GM18868 (cell line): ENCODE data around the gene CRACDL.
"Not testable (repeated sequence)": the region's sequence is repeated elsewhere in the genome, so short reads cannot be mapped to it uniquely, and the experiment has no call there.

Experiments used
- ATAC-seq: cut with Tn5 transposase; IDR thresholded peaks from one replicate; pipeline ENCODE4 v1.9.1; 2021; ENCODE audit warnings: mild to moderate bottlenecking, moderate library complexity; ENCODE audit not compliant: unreplicated experiment

The CRACDL gene

DNA sequence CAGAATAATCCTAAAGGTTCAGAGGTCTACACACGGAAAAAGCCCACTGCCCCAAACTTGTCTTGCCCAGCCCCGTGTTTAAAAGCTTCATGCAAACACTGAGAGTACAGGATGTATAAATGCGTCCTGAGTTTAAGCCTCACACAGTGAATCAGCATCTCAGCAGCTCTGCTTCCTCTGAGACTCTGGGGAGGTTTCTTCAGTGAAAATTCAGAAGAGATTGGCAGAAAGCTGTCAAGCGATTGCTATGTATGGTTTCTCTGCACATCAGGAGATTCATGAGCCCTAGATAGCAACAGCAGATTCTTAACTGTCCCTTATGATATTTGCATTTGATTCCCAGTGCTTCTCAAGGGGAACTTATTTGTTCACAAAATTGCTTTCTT is 27.1 kb downstream of the CRACDL start:
- no peak for ATAC-seq

DNA sequence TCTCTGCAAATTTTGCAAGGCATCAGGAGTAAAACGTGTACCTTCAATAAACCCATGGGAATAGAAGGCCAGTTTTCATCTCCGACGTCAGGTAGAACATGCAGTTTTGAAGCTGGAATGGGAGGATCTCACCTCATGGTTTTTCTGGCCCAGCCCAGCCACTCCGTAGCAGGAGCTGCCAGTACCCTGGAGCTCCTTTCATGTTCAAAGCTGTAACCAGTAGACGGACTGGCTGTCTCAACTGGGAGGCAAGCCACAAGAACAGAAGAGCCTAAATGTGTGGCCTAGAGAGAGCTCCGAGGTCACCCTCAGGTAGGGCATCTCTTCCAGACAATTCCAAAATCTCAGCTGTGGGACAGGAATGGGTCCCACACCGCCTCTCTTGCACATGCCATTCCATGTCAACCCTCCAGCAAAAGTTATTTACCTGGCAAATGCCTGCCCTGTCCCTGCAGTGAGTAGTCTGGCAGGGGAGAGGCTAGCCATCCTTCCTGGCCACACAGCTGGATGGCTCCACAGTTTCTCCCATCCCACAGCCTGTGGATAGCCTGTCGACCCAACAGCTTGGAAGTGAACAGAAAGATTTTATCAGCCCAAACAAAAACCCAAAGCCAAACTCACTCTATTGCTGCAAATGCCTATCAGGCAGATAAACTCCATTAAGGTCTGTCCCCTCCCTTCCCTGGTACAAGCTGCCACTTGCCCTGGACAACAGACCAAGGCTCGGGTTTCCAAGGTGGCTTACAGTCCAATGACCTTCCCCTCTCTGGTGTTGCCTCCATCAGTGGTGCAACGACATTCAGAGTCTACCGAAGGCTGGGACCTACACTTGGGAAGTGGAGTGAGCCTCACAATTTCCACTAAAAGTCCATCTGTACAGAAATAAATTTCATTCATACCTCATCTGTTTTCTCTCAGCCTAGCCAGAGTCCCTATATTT is 27.8 kb downstream of the CRACDL start:
- no peak for ATAC-seq

DNA sequence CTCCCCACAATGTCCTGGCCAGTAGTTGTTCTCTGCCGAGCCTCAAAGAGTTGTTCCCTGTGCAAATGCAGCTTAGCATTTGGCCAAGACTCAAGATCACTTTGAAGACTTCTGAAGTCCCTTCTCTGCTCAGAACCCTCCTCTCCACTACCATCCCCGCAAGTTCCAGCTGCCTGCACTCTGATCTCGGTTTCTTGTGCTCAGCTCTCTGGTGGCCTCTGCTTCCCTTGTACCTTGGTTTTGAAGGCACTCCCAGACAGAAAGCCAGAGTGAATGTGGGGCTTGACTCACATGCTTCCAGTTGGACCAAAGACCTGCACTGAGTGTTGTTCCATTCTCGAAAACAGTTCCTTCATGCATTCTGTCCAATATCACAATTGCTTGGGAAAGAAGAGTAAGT is 28.6 kb downstream of the CRACDL start:
- no peak for ATAC-seq

DNA sequence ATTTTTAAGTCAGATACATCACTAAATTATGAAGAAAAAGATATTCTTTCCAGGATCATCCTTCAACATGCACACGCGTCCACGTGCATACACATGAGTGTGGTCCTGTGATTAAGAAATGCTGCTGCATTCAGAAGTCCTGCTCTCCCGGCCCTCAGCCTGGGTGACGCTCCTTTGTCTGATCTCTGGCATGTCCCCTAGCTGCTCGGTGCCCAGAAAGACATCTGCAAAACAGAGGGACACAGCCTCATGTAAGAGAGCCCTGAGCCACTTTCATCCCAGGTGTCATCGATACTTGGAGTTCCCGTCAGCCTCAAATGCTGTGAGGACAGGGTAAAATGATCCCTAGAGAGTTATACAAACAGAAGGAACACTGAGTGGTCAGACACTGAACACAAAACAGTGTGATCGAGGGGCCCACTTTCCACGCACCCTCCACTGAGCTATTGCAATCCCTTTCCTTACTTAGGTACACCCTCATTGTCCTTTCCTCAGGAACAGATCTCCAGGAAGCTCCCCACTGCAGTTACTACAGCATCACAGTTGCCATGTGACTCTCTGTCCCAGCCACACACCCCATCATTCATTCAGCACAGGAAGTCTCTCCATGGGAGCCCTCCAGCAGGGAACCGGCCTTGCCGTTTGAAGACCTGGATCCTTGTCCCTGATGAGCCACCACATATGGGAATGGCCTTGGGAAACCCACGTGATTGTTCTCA is 32.1 kb downstream of the CRACDL start:
- no peak for ATAC-seq

DNA sequence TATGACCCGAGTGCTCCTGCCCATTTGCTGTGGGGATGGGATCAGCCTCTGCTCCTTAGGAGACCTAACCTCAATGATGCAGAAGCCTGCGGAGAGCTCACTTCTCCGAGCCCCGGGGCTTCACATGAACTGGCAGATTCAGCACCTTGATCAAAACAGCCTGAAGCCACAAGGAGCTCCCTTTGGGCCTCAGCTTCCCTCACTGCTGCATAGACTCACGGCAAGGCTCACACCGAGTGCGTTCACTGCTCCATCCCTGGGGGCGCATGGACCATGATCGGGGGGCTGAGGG is 33.0 kb downstream of the CRACDL start:
- no peak for ATAC-seq

DNA sequence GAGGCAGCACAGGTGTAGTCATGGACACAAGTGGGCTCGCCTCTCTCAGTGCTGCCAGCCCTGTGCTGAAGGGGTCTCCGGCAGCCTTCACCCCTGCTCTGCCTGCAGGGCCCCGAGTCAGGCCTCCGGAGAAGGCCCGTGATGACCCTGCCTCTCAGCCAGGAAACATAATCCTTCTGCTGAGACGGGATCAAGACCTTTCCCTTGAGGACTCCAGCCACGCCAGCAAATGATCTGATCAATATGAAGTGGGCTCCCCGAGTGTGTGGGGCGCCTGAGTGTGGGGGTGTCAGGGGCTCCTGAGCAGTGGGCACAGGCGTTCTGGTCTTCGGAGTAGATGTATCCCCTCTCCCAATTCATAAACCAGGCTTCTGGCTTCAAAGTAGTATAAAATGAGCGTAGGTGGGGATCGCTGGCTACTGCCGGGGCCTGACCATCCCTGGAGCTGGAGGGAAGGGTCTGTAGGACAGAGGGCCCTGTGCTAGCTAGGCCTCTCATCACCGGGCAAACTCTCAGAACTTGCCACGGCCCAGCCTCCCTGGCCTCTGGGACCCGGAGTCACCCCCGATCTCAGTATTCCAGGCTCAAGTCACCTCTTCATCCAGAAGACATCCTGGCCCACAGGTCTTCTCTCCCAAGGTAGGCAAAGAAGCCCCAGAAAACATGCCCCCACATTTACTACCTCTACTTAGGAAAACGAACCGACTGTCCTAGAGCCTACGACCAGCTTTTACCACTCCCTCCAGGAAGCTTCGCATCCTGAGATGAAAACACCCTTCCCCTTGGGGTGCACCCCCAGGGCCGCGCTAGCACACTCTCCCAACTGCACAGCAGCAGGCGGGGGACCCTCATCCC is 33.6 kb downstream of the CRACDL start:
- no peak for ATAC-seq

DNA sequence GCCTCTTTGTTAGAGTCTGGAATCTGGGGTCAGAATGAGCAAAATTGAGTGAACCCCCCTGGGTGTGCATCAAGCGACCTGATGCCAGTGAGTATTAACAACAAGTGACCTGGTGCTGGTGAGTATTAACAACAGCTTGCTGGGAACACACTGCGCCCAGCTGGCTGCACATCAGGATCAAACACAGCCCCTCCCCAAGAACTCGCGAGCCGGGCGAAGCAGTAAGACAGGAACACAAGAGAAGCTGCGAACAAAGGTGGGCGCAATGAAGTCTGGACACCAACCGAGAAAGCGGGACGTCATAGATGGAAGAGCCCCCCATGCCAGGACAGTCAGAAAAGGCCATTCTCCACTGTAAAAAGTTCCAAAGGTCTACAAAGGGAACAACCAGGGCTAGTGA is 34.3 kb downstream of the CRACDL start:
- ATAC-seq = no peak

DNA sequence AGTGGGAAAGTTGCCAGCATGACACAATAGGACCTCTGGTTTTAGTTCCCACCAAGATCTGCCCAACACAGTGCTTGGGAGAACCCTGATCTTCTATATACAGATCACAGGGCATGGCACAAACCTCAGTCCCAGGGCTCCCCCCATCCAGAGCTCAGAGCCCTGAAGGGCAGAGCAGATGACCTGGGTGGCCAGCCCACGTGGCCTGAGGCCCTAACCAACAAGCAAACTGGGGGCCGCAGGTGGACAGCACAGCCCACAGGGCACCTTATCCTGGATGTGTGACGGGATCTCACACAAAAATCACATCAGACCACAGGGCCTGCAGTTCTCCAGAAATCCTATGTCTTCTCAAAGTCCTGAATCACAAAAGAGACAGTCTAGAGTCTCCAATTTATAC is 34.7 kb downstream of the CRACDL start:
- ATAC-seq = no peak

DNA sequence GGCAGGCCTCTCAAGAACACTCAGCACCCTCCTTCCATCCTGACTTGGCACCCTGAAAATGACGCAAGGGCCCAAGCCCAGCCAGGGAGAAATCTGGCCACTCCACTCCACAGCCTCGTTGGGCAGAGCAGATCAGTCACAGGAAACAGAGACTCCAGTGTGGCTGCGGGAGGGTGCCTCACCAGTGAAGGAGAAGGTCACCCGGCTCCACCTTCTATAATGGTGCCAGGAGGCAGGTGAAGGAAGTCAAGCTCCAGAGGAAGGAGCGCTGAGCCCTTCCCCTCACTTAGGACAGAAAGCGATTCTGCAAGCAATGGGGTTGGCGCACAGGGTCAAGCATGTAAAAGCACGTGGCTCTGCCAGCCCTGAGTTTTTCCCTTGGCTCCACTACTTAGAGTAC is 35.3 kb downstream of the CRACDL start:
- ATAC-seq = no peak

DNA sequence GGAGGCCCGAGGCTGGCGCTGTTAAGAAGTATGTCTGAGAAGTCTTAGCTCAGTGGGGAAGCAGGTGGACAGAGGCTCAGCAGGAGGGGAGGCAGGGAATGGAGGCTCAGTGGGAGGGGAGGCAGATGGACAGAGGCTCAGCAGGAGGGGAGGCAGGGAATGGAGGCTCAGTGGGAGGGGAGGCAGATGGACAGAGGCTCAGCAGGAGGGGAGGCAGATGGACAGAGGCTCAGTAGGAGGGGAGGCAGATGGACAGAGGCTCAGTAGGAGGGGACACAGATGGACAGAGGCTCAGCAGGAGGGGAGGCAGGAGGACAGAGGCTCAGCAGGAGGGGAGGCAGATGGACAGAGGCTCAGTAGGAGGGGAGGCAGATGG is 36.3 kb downstream of the CRACDL start:
- not testable (repeated sequence) for ATAC-seq

DNA sequence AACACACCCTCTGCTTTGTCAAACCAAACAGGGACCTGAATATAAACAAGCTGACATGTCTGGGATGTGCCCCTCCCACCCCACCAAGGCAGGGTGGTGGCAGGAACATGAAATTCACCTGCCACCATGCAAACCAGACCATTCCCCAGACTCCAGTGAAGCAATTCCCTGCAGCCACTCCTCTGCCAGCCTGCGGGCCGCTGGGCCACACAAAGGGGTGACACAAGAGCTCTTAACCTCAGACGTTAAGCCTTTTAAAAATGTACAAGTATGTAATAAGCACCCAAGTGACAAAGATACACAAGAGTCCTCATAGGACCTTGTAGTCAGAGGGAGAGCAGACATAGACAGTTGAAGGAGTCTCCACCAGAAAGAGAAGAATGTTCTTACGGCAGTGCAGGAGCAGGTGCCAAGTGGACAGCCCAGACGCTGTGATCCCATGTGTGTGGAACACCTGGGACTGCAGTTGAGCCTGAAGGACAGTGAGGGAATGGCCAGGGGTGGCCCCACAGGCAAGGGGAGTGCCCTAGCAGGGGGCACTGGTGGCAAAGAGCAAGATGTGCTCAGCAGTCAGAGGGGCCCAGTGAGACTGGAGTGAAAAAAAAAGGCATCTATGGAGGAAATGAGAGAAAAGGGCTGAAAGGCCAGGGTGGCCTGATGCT is 36.9 kb downstream of the CRACDL start:
- no peak for ATAC-seq

DNA sequence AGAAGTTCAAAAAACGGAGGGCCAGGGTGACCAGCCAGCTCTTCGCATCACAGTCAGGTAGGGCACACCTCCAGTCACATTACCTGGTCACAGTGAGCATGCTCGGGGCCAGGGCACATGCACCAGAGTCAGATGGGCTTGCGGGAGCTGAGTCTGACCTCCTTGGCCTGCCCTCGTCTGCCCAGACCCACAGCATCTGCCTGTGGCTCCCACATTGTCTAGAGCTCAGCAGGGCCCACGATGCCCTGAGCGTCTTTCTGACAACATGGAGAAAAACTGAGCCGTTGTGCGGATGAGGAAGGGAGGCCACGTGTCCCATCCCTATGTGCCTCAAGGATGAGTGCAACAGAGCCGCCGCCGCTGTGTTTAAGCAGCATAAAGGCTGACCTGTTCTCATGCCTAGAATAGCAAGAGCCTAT is 37.6 kb downstream of the CRACDL start:
- no peak for ATAC-seq

DNA sequence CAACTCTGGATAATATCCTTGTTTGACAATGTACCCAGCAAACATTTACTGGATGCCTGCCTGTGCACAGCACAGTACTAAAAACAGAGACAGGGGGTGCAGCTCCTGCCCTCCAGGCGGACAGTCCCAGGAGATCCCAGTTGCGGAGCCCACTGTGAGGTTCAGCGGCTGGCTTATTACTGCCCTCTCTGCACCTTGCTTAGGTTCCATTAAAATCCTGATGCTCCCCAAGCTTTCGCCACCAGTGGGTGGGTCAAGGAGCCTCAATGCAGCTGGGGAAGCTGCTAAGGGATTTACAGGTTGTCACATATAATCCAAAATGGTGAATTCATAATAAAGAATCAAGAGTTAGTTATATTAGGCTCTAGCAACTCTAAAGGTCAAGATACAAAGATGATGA is 38.3 kb downstream of the CRACDL start:
- ATAC-seq = no peak

DNA sequence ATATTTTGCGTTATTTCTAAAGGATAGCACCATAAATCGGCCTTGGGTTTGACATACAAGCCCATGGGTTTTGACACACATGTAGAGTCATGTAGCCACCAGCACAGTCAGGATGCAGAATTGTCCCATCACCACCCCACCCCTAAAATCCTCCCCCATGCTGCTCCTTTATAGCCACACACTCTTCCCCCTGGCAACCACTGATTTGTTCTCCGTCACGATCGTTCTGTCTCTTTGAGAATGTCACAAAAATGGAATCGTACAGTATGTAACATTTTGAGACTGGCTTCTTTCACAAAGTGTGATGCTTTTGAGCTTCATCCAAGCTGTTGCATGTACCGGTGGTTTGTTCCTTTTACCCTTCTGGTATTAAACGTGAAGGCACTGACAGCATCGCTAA is 39.1 kb downstream of the CRACDL start:
- ATAC-seq = no peak

DNA sequence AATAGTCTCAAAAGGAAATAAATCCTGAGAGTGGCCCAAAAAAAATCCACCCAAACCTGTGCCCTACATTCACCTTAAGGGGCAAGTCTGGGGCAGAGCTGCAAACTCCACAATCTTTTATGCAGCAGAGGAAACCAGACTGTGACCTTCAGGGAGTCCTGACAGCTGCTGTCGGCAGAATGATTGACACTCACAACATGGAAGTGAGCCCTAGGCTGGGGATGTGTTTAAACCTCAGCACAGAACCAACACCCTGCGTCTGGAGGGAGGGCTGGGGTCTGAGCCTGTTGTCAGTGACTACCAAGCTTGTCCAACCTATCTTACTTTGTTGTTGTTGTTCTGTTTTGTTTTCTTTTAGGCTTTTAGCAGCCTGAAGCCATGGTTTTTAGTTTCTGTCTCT is 39.6 kb downstream of the CRACDL start:
- ATAC-seq = no peak

DNA sequence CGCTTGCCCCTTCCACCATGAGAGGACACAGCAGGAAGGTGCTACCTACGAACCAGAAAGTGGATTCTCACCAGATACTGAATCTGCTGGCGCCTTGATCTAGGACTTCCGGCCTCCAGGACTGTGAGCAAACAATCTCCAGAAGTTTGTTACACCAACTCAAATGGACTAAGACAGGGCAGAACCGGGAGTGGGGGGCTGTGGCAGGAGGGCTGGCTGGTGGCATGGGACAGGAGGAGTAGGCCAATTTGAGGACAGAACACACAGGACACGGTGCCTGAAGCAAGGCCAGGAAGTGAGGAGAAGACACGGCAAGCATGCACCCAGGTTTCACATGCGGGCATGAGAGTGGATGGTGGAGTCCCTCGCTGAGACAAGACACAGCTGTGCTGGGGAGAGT is 40.1 kb downstream of the CRACDL start:
- no peak for ATAC-seq

DNA sequence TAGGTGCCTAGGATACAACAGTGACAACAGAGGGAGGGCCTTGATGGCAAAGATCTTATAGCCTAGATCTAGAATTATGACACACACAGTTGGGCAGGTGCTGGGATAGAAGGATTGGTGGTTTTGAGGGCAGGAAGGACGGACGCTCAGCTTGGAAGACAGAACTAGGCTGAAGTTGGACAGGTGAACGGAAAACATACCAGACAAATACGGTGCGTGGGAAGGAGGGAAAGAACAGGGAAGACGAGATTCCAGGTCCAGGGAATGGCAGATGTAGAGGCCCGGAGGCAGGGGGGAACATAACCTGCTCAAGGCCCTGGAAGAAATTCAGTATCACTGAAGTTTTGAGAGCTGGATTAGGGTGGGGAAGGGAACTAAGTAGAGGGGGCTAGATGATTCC is 40.8 kb downstream of the CRACDL start:
- no peak for ATAC-seq

DNA sequence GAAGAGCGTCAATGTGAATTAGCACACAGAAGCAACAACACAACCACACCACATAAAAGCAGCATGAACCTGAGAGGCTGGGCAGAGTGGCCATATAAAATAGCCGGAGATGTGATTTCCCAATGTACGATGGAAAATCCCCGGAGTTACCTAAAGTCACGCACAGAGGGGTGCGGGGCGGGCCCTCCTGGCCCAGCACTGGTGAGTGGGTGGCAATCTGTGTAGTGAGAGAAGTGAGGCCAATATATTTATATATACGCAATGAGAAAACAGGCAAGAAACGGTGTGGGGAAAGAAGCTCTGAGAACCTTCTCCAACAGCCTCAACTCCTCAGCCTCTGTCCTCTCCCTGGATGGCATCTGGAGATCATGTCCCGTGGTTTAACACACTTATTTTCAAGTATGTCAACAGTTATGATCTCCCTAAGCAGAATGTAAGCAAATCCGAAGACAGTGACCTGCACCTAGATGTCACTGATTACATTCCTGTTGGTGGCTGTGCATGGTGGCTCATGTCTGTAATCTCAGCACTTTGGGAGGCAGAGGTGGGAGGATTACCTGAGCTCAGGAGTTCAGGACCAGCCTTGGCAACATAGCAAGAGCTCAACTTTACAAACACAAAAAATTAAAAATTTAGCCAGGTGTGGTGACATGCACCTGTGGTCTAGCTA is 41.6 kb downstream of the CRACDL start:
- ATAC-seq = no peak

DNA sequence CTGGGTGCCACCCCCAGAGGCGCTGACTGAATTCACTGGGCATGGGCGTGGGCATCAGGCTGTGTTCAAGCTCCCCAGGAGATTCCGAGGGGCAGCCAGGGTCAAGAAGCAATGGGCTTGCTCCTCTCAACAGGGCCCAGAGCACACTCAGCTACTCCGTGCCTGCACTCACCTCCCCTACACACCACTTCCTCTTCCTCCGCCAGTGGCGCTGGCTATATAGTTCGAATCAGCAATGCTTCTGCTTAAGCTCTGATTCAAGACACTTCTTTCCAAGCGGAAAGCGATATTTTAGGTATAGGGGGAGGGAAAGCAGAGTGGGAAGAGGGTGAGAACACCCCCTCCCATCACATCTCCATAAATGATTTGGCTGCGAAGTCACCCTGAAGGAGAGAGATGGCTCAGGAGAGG is 42.1 kb downstream of the CRACDL start:
- no peak for ATAC-seq

DNA sequence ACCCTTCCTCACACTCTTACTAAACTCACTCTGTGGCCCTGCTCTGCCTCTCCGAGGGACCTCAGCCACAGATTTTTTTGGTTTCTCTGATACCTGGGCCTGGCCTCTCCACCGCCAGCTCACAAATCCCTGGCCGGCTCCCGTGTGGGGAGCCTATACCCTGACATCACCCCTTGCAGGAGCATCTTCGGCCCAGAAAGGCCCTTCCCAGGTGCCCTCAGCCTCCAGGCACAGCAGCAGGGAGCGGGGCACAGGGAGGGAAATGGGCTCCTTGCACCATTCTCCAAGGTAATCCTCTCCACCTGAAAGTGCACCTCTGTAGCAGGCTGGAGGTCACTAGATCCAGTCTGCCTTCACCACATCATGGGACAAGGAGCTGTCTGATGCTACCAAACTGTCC is 43.2 kb downstream of the CRACDL start:
- no peak for ATAC-seq

DNA sequence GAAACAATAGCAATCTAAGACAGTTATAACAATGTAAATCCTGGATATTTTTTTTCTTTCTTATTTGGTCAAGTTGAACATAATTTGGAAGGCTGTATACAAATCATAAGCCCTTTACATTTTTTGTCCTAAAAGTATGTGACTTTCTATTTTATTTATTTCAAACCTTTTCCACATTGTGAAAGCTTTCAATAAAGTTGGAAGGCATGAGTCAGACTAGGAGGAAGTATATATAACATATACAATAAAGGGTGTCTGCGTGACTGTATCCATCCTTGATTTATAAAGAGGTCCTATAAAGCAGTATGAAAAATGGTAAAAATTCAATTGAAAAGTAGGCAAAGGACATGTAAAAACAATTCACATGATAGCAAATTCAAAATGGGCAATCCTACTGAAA is 44.4 kb downstream of the CRACDL start:
- no peak for ATAC-seq
